Stimulated activated naive CD8-positive, alpha-beta T cell treated with anti-CD3 and anti-CD28 coated beads, Interleukin-15, amount 100 ng/mL, for 72 hours (primary cell): Measurements from ENCODE around the gene RFX4.
"Not testable (repeated sequence)": the region's sequence is repeated elsewhere in the genome, so short reads cannot be mapped to it uniquely, and the experiment has no call there.

Experiments used
- ATAC-seq: fragments of 150-1000 bp; cut with Tn5 transposase; 2 replicates; pipeline ENCODE4 v1.10.0; 2021; ENCODE audit warnings: mild to moderate bottlenecking, moderate library complexity
- DNase-seq, 2 donors: peaks; one replicate each; pipeline ENCODE4 v3.0.0; 2021 to 2022
- H3K27ac Mint-ChIP-seq, 2 donors: one replicate each; pipeline ENCODE4 v1.8.0; 2022; ENCODE audit warnings: mild to moderate bottlenecking in 2 of 2, mixed read lengths in 2 of 2, moderate library complexity in 2 of 2
- H3K27me3 Mint-ChIP-seq: one replicate; pipeline ENCODE4 v1.8.0; 2022; ENCODE audit warnings: mixed read lengths
- H3K4me1 Mint-ChIP-seq: one replicate; pipeline ENCODE4 v1.8.0; 2022; ENCODE audit warnings: mild to moderate bottlenecking, mixed read lengths
- H3K4me3 Mint-ChIP-seq, 2 donors: one replicate each; pipeline ENCODE4 v1.8.0; 2022; ENCODE audit warnings: mild to moderate bottlenecking in 2 of 2, mixed read lengths in 2 of 2, moderate library complexity in 1 of 2
- H3K9me3 Mint-ChIP-seq, 2 donors: one replicate each; pipeline ENCODE4 v1.8.0; 2022; ENCODE audit warnings: mixed read lengths in 2 of 2

Gene RFX4

DNA sequence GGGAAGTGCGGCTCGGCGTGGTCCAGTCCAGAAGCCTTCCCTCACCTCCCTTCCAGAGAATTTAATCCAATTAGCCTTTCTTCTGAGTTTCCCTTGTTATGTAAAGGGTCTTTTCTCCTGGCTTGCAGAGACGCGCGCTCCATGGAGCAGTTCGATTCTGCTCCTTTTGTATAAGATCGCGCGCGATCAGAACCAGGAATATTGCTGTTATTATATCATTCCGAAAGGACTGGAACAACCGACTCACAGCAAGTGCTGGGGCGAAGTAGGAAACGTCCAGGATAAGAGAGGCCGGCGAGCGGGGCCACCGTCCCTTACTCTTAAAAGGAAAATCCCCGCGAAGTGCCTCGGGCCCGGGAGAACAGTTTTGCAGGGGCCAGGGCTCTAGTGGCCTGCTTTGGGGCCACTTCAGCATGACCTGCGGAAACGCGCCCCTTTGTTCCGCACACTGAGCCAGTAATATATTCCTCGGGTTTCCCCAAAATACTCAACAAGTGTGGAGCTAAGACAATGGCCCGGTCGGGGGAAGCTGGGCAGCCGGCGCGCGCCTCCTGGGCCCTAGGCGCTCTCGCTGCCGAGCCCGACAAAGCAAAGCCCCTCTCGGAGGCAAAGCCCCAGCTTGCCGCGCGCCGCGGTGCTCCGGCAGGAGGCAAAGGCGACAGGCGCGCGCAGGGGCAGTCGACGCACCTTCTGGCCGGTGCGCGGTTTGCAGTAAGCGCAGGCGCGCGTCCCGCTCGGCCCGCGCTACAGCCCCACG is 2.9 kb downstream of the RFX4 start:
- no peak for ATAC-seq
- H3K4me1 Mint-ChIP-seq: peaks cover 69% of the 10 kb centered on the region
- H3K27ac Mint-ChIP-seq: no peak overlapping the region
- H3K27me3 Mint-ChIP-seq: peaks cover 96% of the 10 kb centered on the region
- H3K9me3 Mint-ChIP-seq: no peaks in the 10 kb centered on the region
- DNase-seq: peak in 1 of 2 donors; percentile 24
- H3K4me3 Mint-ChIP-seq: peak overlapping the region; percentile 45 to 71

DNA sequence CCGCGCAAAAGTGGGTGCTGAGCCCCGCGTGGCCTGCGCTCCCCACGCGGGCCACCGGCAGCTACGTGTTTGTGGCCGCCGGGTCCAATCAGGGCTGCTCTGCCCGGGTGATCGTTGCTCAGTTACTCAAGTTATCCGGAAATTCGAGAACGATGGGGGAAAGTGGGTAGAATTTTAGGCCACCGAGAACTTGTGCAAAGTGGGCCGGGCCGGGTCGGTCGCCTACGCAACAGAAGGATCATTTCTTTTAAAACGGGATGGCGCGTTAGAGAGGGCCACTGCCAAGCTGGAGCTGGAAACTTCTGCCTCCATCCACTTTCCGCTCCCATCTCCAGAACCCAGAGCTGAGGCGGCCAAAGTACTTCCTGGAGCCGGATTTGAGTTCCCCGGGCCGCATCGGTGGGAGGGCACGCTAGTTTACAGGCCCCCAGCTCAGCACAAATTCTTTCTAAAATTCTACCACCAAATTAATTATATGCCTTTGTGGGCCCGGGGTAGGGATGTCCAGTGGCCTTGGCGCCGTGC is 3.5 kb downstream of the RFX4 start:
- no peaks in the 10 kb centered on the region for H3K9me3 Mint-ChIP-seq
- ATAC-seq (no peak), DNase-seq (no peak)
- peak overlapping the region; percentile 45 to 71 for H3K4me3 Mint-ChIP-seq
- peak overlapping the region in 1 of 2 donors; percentile 19 for H3K27ac Mint-ChIP-seq
- peaks cover 62% of the 10 kb centered on the region for H3K4me1 Mint-ChIP-seq
- H3K27me3 Mint-ChIP-seq: peaks cover 96% of the 10 kb centered on the region

DNA sequence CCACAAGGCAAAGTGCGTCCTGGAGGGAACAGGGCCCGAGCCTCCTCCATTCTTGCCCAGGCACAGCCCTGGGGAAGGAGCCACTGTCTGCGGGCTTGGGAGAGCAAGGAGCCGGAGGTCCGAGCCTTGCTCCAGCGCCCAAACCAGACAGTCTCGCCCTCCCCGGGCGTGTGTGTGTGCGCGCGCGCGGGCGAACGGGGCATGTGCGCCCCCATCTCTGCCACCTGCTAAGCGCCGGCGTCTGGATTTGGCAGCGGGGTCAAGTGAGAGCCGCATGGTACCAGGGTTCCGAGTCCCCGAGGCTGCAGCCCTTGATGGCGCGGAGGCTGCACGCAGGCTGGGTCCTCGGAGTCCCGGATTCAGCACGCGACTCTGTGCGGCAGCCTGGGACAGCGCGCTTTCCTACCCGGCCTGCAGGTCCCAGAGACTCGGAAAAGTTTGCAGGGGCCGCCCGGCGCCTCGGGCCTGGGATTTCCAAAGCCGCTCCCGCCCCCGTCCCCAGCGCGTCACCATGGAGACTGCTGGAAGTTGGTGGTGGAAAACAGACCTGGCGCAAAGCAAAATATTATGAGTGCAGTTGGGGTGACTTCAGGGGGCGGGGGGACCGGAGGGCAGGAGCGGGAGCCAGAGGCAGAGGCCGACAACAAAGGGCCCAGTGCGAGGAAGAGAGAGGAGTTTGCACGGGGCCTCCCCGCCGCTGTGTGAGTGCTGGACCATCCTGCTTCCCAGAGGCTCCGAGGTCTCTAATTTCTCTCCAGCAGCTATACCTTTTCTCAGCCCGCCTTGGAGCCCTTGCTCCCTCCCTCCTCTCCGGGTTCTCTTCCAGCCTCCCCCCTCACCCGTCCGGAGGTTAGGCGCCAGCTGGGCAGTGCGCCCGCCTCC is 4.2 kb downstream of the RFX4 start:
- ATAC-seq: no peak
- Mint-ChIP-seq H3K4me3 (peak overlapping the region; percentile 45 to 71), H3K4me1 (peaks cover 55% of the 10 kb centered on the region), H3K27ac (no peak overlapping the region), H3K27me3 (peaks cover 96% of the 10 kb centered on the region), H3K9me3 (no peaks in the 10 kb centered on the region)
- DNase-seq: no peak

DNA sequence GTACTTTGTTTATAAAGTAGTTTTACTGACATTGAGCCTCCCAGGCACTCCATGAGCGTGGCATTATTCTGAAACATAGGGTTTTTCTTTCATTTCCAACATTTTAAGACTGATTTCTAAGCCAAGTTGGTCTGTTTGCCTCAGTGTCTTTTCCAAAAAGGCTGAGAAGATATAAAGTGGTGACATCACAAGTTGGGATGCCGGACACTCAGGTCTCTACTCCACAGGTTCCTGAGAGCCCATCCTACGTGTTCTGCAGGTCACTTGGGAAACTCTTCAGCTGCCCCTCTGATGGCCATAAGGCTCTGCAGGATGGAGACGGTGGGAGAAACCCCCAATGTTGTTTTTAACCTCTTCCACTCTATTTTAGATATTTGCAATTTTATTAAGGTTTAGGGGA is 6.0 kb downstream of the RFX4 start:
- DNase-seq: no peak
- Mint-ChIP-seq H3K27me3 (peaks cover 96% of the 10 kb centered on the region), H3K9me3 (no peaks in the 10 kb centered on the region), H3K27ac (no peak overlapping the region), H3K4me1 (peaks cover 43% of the 10 kb centered on the region), H3K4me3 (no peak overlapping the region)
- ATAC-seq: no peak

DNA sequence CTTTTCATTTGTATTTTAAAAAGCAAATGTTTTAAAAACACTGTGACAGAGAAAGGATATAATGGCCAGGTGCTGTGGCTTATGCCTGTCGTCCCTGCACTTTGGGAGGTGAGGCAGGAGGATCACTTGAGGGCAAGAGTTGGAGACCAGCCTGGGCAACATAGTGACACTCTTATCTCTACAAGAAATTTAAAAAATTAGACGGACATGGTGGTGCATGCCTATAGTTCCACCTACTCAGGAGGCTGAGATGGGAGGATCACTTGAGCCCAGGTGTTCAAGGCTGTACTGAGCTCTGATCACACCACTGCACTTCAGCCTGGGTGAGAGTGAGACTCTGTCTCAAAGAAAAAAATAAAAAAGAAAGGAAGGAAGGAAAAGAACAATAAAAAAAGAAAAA is 7.8 kb downstream of the RFX4 start:
- Mint-ChIP-seq H3K9me3 (no peaks in the 10 kb centered on the region), H3K27me3 (peaks cover 96% of the 10 kb centered on the region), H3K4me1 (peaks cover 36% of the 10 kb centered on the region), H3K27ac (no peak overlapping the region), H3K4me3 (no peak overlapping the region)
- ATAC-seq (no peak), DNase-seq (no peak)

DNA sequence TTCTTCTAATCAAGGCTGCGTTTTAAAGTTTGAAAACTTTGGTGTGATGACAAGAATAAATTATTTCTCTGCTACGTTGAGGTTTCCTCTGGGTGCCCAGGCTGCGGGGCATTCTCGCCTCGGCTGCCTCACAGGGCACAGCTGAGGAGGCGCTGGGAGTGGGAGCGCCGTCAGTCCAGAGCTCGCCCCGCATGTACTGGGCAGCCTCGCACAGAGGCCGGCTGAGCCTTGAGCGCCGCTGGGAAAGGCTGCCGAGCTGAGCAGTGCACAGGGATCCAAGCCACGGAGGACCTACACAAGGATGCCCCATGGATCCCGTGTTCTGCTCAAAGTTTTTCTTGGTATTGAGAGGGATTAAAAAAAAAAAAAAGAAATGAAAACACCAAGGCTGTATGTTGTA is 11.6 kb downstream of the RFX4 start:
- H3K27me3 Mint-ChIP-seq: peaks cover 71% of the 10 kb centered on the region
- peak overlapping the region in 1 of 2 donors; percentile 63 for H3K27ac Mint-ChIP-seq
- H3K9me3 Mint-ChIP-seq: no peaks in the 10 kb centered on the region
- no peak for DNase-seq
- H3K4me1 Mint-ChIP-seq: peaks cover 14% of the 10 kb centered on the region
- ATAC-seq: peak; percentile 45
- peak overlapping the region; percentile 28 to 34 for H3K4me3 Mint-ChIP-seq

DNA sequence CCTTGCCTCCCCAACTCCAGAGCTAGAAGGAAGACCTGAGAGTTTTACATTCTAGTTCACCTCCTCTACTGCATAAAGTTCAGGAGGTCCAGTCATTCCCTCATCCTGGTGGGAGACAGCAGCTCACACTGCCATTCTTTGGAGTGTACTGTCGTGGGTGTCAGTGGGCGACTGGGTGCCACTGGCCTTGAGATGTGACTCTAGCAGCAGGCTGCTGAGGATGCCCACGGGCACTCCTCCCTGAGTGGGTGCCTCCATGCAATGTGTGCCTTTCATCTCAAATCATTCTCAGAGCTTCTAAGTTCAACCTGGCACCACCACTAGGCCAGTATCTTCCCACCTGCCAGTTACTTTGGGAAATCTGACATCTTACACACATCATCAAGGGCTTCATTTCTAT is 12.5 kb downstream of the RFX4 start:
- no peak overlapping the region for H3K27ac Mint-ChIP-seq
- H3K9me3 Mint-ChIP-seq: no peaks in the 10 kb centered on the region
- DNase-seq (no peak), ATAC-seq (no peak)
- peaks cover 14% of the 10 kb centered on the region for H3K4me1 Mint-ChIP-seq
- H3K27me3 Mint-ChIP-seq: peaks cover 71% of the 10 kb centered on the region
- no peak overlapping the region for H3K4me3 Mint-ChIP-seq

DNA sequence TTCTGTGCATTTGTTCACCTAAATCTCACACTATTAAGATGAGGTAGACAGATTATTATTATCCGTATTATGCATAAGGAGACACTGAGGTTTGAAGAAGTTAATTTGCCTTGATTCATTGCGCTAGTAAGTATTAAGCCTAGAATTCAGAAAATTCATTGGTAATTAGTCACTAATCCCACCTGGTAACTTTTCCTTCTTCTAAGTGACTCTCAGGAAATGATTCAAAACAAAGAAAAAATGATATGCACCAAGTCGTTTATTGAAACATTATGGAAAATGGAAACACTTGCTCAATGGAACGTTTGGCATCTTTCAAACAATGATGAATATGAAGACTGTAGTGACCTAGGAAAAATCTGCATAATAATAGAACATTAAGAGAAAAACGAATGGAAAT is 15.2 kb downstream of the RFX4 start:
- ATAC-seq (no peak), DNase-seq (no peak)
- peaks cover 20% of the 10 kb centered on the region for H3K4me1 Mint-ChIP-seq
- H3K27me3 Mint-ChIP-seq: peaks cover 52% of the 10 kb centered on the region
- no peaks in the 10 kb centered on the region for H3K9me3 Mint-ChIP-seq
- no peak overlapping the region for H3K4me3 Mint-ChIP-seq
- no peak overlapping the region for H3K27ac Mint-ChIP-seq

DNA sequence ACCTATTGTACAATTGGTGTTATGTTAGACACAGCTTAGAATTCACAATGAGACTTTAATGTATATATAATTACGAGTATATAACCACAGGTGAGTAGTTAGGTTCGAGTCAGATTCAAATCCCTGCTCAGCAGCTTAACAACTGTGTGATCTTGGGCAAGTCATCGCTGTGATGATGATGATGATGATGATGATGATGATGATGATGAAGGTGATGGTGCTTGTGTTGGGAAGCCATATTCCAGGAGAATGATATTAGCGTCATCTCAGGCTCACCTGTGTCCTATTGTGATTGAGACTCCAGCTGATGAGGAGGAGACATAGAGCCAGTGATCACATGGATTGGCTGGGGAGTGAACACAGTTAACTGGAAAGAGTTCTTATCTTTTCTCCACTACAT is 16.5 kb downstream of the RFX4 start:
- no peak overlapping the region for H3K27ac Mint-ChIP-seq
- DNase-seq (no peak), ATAC-seq (no peak)
- no peaks in the 10 kb centered on the region for H3K9me3 Mint-ChIP-seq
- H3K27me3 Mint-ChIP-seq: peaks cover 39% of the 10 kb centered on the region
- no peak overlapping the region for H3K4me3 Mint-ChIP-seq
- peaks cover 12% of the 10 kb centered on the region for H3K4me1 Mint-ChIP-seq

DNA sequence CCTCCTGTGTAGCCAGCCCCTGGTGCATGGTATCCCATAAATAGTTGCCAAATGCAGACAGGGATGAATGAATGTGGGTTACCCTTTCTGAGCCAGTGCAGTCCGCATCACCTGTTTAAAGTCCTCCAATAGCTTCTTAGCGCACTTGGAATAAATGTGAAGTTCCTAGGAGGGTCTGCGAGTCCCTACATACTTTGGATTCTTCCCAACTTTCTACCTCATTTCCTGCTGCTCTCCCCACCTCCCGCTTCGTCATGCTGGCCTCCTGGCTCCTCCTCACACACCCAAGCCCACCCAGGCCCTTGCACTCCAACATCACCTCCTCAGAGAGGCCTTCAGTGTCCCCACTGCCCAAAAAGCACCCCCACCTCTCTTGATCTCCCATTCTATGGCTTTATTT is 17.7 kb downstream of the RFX4 start:
- DNase-seq: no peak
- Mint-ChIP-seq H3K4me3 (no peak overlapping the region), H3K4me1 (peaks cover 6% of the 10 kb centered on the region), H3K9me3 (no peaks in the 10 kb centered on the region), H3K27me3 (peaks cover 27% of the 10 kb centered on the region), H3K27ac (no peak overlapping the region)
- ATAC-seq: no peak

DNA sequence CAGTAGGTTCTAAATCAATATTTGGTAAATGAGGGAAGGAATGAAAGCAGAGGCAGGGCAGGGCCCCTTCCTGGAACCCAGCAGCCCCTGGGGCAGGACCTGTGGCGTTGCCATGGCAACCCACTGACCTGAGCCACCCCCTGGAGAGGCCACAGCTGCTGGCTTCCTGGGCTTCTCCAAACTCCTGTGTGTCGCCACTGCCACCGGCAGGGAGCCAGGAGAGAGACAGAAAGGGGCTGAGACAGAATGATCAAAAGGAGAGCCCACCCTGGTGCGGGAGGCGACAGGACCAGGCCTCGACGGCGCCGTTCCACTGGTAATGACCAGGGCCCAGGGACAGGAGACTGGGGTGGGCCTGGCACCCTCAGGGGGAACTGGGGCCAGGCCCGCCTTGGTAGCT is 18.2 kb downstream of the RFX4 start:
- H3K4me3 Mint-ChIP-seq: no peak overlapping the region
- peaks cover 21% of the 10 kb centered on the region for H3K27me3 Mint-ChIP-seq
- H3K27ac Mint-ChIP-seq: peak overlapping the region in 1 of 2 donors; percentile 42
- H3K4me1 Mint-ChIP-seq: peaks cover 6% of the 10 kb centered on the region
- no peak for ATAC-seq
- H3K9me3 Mint-ChIP-seq: no peaks in the 10 kb centered on the region
- DNase-seq: no peak

DNA sequence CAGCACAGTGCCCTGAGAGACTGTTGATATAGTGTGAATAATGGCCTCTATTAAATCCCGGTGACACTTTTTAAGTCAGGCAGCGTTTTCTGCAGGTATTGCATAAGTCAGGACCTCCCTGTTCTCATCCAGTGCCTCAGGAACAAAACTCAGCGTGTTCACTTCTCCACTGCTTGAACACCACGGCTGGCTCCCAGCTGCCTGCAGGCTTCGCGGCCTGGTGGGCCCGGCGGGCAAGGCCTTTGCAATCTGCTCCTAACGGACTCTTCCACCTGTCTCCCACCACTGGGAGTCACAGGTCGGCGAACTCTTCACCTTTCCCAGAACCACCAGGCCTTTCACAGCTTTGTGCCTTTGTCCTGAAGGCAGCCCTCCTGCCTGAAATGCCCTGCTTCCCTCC is 18.7 kb downstream of the RFX4 start:
- H3K27me3 Mint-ChIP-seq: peaks cover 24% of the 10 kb centered on the region

DNA sequence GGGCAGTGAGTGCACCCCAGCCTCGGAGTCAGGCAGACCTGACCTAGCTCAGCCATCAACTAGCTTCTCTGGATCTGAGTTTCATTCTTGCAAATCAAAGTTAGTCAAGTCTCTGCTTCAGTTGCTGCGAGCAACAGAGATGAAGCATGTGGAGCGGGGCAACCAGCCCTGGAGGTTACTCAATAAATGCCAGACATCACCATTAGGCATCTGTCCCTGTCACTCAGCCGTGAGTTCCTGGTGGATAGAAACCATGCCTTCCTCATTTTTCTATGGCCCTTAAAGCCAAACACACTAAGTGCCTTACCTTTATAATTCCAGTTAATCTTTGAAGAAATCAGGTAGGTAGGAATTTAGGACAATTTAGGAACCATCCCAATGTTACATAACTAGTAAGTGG is 19.3 kb downstream of the RFX4 start:
- no peak for DNase-seq

More for the DNA sequence above, 18.7 kb downstream of the RFX4 start:
- no peak for DNase-seq
- ATAC-seq: no peak
- Mint-ChIP-seq H3K9me3 (no peaks in the 10 kb centered on the region), H3K4me1 (peaks cover 6% of the 10 kb centered on the region), H3K4me3 (no peak overlapping the region), H3K27ac (no peak overlapping the region)

DNA sequence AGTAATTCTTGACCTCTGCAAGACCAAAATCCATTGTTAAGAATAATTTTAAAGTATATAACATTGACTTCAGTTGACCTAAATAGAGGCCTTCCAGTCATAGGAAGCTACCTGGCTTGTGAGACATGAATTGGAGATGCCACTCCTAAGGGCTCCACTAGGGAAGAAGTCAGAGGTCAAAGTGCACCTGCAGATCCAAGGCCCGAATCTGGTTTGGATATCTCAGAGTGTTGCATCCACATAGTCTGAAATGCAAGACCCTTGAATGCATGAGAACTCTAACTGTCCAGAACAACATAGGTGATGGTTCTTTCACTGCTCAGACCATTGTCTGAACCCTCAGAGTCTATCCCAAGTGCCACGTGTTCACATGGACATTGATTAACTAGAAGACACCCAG is 22.4 kb downstream of the RFX4 start:
- ATAC-seq (no peak), DNase-seq (no peak)
- peak overlapping the region in 1 of 2 donors; percentile 20 for H3K27ac Mint-ChIP-seq
- H3K4me3 Mint-ChIP-seq: no peak overlapping the region
- peaks cover 23% of the 10 kb centered on the region for H3K27me3 Mint-ChIP-seq
- peaks cover 6% of the 10 kb centered on the region for H3K4me1 Mint-ChIP-seq
- peaks cover 0 to 6% of the 10 kb centered on the region in 2 donors for H3K9me3 Mint-ChIP-seq

More for the DNA sequence above, 19.3 kb downstream of the RFX4 start:
- Mint-ChIP-seq H3K4me3 (no peak overlapping the region), H3K27ac (no peak overlapping the region), H3K9me3 (no peaks in the 10 kb centered on the region), H3K27me3 (peaks cover 29% of the 10 kb centered on the region), H3K4me1 (peaks cover 6% of the 10 kb centered on the region)
- no peak for ATAC-seq

DNA sequence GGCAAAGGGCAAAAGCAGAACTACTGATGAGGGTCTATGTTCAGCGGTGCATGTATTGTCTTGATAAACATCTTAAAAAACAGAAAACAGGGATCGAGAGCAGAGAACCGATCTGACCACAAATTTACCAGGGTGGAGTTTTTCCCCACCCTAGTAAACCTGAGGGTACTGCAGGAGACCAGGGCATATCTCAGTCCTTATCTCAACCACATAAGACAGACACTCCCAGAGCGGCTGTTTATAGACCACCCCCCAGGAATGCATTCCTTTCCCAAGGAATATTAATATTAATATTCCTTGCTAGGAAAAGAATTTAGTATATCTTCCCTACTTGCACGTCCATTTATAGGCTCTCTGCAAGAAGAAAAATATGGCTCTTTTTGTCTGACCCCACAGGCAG is 37.8 kb downstream of the RFX4 start:
- H3K27ac Mint-ChIP-seq, ATAC-seq, H3K4me3 Mint-ChIP-seq, H3K4me1 Mint-ChIP-seq, DNase-seq: not testable (repeated sequence)
- H3K9me3 Mint-ChIP-seq: peaks cover 13 to 24% of the 10 kb centered on the region in 2 donors
- peaks cover 38% of the 10 kb centered on the region for H3K27me3 Mint-ChIP-seq

DNA sequence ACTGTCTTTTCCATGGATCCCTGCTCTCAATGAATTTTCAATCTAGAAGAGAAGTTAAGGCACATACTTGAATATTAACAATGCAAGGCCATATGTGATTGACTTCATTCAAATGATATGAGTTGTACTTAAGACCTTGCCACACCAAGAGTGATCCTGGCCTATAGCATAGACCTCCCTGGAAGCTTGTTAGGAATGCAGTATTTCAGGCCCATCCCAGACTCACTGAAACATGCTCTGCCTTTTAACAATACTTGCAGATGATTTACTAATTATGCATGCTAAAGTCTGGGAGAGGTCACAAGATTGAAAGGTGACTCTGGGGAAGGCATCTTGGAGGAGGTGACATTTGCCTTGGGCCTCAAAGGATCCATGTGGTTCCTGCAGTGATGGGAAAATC is 43.2 kb downstream of the RFX4 start:
- H3K27me3 Mint-ChIP-seq: peaks cover 8% of the 10 kb centered on the region
- ATAC-seq (no peak), DNase-seq (no peak)
- peaks cover 0 to 8% of the 10 kb centered on the region in 2 donors for H3K9me3 Mint-ChIP-seq
- no peak overlapping the region for H3K27ac Mint-ChIP-seq
- no peaks in the 10 kb centered on the region for H3K4me1 Mint-ChIP-seq
- H3K4me3 Mint-ChIP-seq: no peak overlapping the region
